HK-2 (cell line): ENCODE measurements around the gene ESRRG.

ENCODE experiments used
- DNase-seq: peaks from one replicate; pipeline ENCODE4 v3.0.0-alpha.2; 2018; ENCODE audit not compliant: unreplicated experiment

Gene ESRRG

GRCh38 chr1:216627252-216627651, 96.0 kb downstream of the ESRRG start:
- DNase-seq = no peak

GRCh38 chr1:216626394-216627067, 96.7 kb downstream of the ESRRG start:
- DNase-seq = no peak

- no peak for DNase-seq
These were observed 101.7 kb downstream of the ESRRG start for GRCh38 chr1:216621536-216621935.

GRCh38 chr1:216617081-216617875, 106.0 kb downstream of the ESRRG start:
- DNase-seq = no peak

GRCh38 chr1:216616425-216616824, 106.8 kb downstream of the ESRRG start:
- DNase-seq = no peak

- no peak for DNase-seq
These were observed 109.0 kb downstream of the ESRRG start for GRCh38 chr1:216614011-216614934.

- DNase-seq = no peak
These were observed 110.9 kb downstream of the ESRRG start for GRCh38 chr1:216612291-216612690.

GRCh38 chr1:216607067-216607697, 116.0 kb downstream of the ESRRG start:
- DNase-seq = no peak

GRCh38 chr1:216606047-216606637, 117.1 kb downstream of the ESRRG start:
- no peak for DNase-seq

GRCh38 chr1:216604771-216605170, 118.5 kb downstream of the ESRRG start:
- DNase-seq = no peak

- peak; percentile 87 for DNase-seq
These were observed 122.3 kb downstream of the ESRRG start for GRCh38 chr1:216600730-216601609.

GRCh38 chr1:216599851-216600250, 123.4 kb downstream of the ESRRG start:
- no peak for DNase-seq

GRCh38 chr1:216598448-216598847, 124.8 kb downstream of the ESRRG start:
- DNase-seq = no peak

GRCh38 chr1:216596281-216596862, 126.9 kb downstream of the ESRRG start:
- DNase-seq = no peak

- no peak for DNase-seq
These were observed 135.5 kb downstream of the ESRRG start for GRCh38 chr1:216587715-216588114.

GRCh38 chr1:216582151-216582550, 141.1 kb downstream of the ESRRG start:
- DNase-seq = no peak

GRCh38 chr1:216580538-216581057, 142.6 kb downstream of the ESRRG start:
- DNase-seq = no peak

- no peak for DNase-seq
These were observed 146.8 kb downstream of the ESRRG start for GRCh38 chr1:216576234-216576937.

GRCh38 chr1:216566641-216567205, 156.5 kb downstream of the ESRRG start:
- DNase-seq = no peak
